CD14-positive monocyte (primary cell): Measurements from ENCODE around the gene PTPRN2. TPM values are rescaled to one million over a fixed set of nuclear protein-coding genes. Genes with fewer than 3 reads are reported as not detected.

Source experiments
- DNase-seq, 3 donors: peaks; one replicate each; pipeline ENCODE4 v3.0.0-alpha.2; 2011 to 2022
- H2AFZ ChIP-seq: 2 replicates; pipeline ENCODE4 v1.6.0; 2012; ENCODE audit warnings: mild to moderate bottlenecking, low read depth, low read length, inconsistent platforms; ENCODE audit not compliant: insufficient read depth, poor library complexity, severe bottlenecking
- H3K27ac ChIP-seq, 2 donors: 1 replicate in 1 of 2; 2 replicates in 1 of 2; pipeline ENCODE4 v1.5.1; 2012 to 2013; ENCODE audit warnings: low read length in 2 of 2, control low read depth in 1 of 2, inconsistent platforms in 1 of 2, low read depth in 1 of 2, mild to moderate bottlenecking in 1 of 2
- H3K27me3 ChIP-seq, 2 donors: one replicate each; pipeline versions ENCODE4 v1.6.0 to v1.6.1; 2011 to 2013; ENCODE audit warnings: low read length in 2 of 2; ENCODE audit not compliant: control insufficient read depth in 2 of 2, insufficient read depth in 2 of 2
- H3K36me3 ChIP-seq, 2 donors: replicated peaks in 1 of 2; 1 replicate in 1 of 2; 2 replicates in 1 of 2; pipeline versions ENCODE4 v1.5.1 to v1.6.1; 2012 to 2013; ENCODE audit warnings: low read length in 2 of 2, control low read depth in 1 of 2, inconsistent platforms in 1 of 2, mild to moderate bottlenecking in 1 of 2; ENCODE audit not compliant: insufficient read depth in 2 of 2, control insufficient read depth in 1 of 2
- H3K4me1 ChIP-seq, 2 donors: 1 replicate in 1 of 2; 2 replicates in 1 of 2; pipeline versions ENCODE4 v1.5.1 to v1.6.1; 2012 to 2013; ENCODE audit warnings: low read length in 2 of 2, control low read depth in 1 of 2, inconsistent platforms in 1 of 2, mild to moderate bottlenecking in 1 of 2, moderate library complexity in 1 of 2; ENCODE audit not compliant: insufficient read depth in 2 of 2, control insufficient read depth in 1 of 2
- H3K4me2 ChIP-seq: replicated peaks from 2 replicates; pipeline ENCODE3; 2012; ENCODE audit warnings: low read length, moderate library complexity, mild to moderate bottlenecking; ENCODE audit not compliant: poor library complexity, severe bottlenecking; ENCODE audit errors: extremely low read depth
- H3K4me3 ChIP-seq, 3 experiments: fragments of 200-600 bp in 1 of 3; sonication (generic) in 1 of 3; replicated peaks in 1 of 3; 1 replicate in 2 of 3; 2 replicates in 1 of 3; pipeline ENCODE4 v1.5.1; 2011 to 2013; ENCODE audit warnings: low read length in 3 of 3, mild to moderate bottlenecking in 3 of 3, control low read depth in 2 of 3, low read depth in 2 of 3, inconsistent platforms in 1 of 3, moderate library complexity in 1 of 3
- H3K79me2 ChIP-seq: 2 replicates; pipeline ENCODE4 v1.6.0; 2012; ENCODE audit warnings: mild to moderate bottlenecking, control low read depth, inconsistent platforms, low read length, moderate library complexity; ENCODE audit not compliant: insufficient read depth
- H3K9ac ChIP-seq: 2 replicates; pipeline ENCODE4 v1.6.0; 2017; ENCODE audit warnings: low read length, mild to moderate bottlenecking; ENCODE audit not compliant: insufficient read depth, poor library complexity, severe bottlenecking
- H3K9me3 ChIP-seq, 2 donors: replicated peaks in 1 of 2; 1 replicate in 1 of 2; 2 replicates in 1 of 2; pipeline versions ENCODE4 v1.5.1 to v1.6.1; 2012 to 2013; ENCODE audit warnings: low read length in 2 of 2, control low read depth in 1 of 2; ENCODE audit not compliant: control insufficient read depth in 1 of 2, insufficient read depth in 1 of 2
- H4K20me1 ChIP-seq: 2 replicates; pipeline ENCODE4 v1.6.0; 2012; ENCODE audit warnings: mild to moderate bottlenecking, low read length, control low read depth, moderate library complexity; ENCODE audit not compliant: insufficient read depth
- H3K27ac Mint-ChIP-seq, 7 donors: one replicate each; pipeline ENCODE4 v1.8.0; 2020; ENCODE audit warnings: mild to moderate bottlenecking in 7 of 7, mixed read lengths in 7 of 7, moderate library complexity in 6 of 7, inconsistent platforms in 2 of 7
- H3K27me3 Mint-ChIP-seq, 3 donors: one replicate each; pipeline ENCODE4 v1.8.0; 2021 to 2022; ENCODE audit warnings: low read depth in 3 of 3, mild to moderate bottlenecking in 3 of 3, mixed read lengths in 3 of 3, moderate library complexity in 3 of 3, inconsistent platforms in 1 of 3
- H3K36me3 Mint-ChIP-seq, 2 donors: one replicate each; pipeline ENCODE4 v1.8.0; 2020; ENCODE audit warnings: mixed read lengths in 2 of 2, inconsistent platforms in 1 of 2, mild to moderate bottlenecking in 1 of 2
- H3K4me1 Mint-ChIP-seq: one replicate; pipeline ENCODE4 v1.8.0; 2020; ENCODE audit warnings: mild to moderate bottlenecking, mixed read lengths
- H3K4me3 Mint-ChIP-seq, 2 donors: one replicate each; pipeline ENCODE4 v1.8.0; 2020; ENCODE audit warnings: mild to moderate bottlenecking in 2 of 2, mixed read lengths in 2 of 2, moderate library complexity in 1 of 2
- H3K9me3 Mint-ChIP-seq, 7 donors: one replicate each; pipeline ENCODE4 v1.8.0; 2020 to 2022; ENCODE audit warnings: mixed read lengths in 7 of 7, mild to moderate bottlenecking in 6 of 7, moderate library complexity in 6 of 7, inconsistent platforms in 2 of 7
- CTCF ChIP-seq: fragments of 200-600 bp; IDR thresholded peaks from one replicate; pipeline ENCODE4 v1.8.0; 2022; ENCODE audit warnings: antibody characterized with exemption, mild to moderate bottlenecking
- WGBS: methylation state at CpG from one replicate; pipeline ENCODE4 v1.1.5; 2013; ENCODE audit warnings: missing lambda C conversion rate; ENCODE audit not compliant: insufficient coverage; 5-methylcytosine and 5-hydroxymethylcytosine counted together
- intact Hi-C, 2 donors: fragments of 100-400 bp; cut with micrococcal nuclease; formaldehyde crosslinking; loops; one replicate each; pipeline versions ENCODE4 v1.15.0 to v1.15.1; 2023
- polyA plus RNA-seq, 3 donors: library from polyadenylated mRNA; depleted of rRNA in 1 of 3; unstranded in 2 of 3; stranded (reverse) in 1 of 3; fragments of 300-500 nt in 2 of 3; fragments of >200 nt in 1 of 3; fragmentation: Illumina TruSeq in 2 of 3; gene quantifications; 1 replicate in 2 of 3; 2 replicates in 1 of 3; pipeline ENCODE4 v1.2.3, GENCODE V29; 2012 to 2021

The PTPRN2 gene
- polyA plus RNA-seq, 3 donors = 0.25 to 1.4 (median 0.97) TPM

DNA sequence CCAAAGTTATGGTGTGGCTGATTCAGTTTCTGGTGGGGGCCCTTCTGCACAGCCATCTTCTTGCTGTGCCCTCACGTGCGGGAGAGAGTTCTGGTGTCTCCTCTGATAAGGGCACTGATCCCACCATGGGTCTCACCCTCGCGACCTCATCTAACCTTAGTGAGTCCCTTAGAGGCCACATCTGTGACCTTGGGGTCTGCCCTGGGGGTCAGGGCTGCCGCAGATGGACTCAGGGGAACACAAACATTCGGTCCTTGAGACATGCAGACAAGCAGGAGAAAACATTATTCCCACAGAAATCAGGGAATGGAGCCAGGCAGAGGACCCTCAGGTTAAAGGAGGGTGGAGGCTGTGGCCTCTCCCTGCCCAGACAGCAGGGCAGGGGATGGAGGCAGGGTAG, 1072.9 kb downstream of the PTPRN2 start:
- WGBS = 93% methylated on average over 4 of the region's 6 CpGs

GRCh38 chr7:157514306-157514705, 1073.3 kb downstream of the PTPRN2 start:
- H3K79me2 ChIP-seq = no peaks in the 10 kb centered on the region
- H3K9ac ChIP-seq = no peak overlapping the region
- peaks cover 0 to 3% of the 10 kb centered on the region in 2 donors for H3K27me3 ChIP-seq
- WGBS = 92% methylated on average over 10 of the region's 11 CpGs
- no peak overlapping the region for H2AFZ ChIP-seq
- no peak for DNase-seq
- H3K36me3 Mint-ChIP-seq = no peaks in the 10 kb centered on the region
- H3K4me3 Mint-ChIP-seq = no peak overlapping the region
- H3K36me3 ChIP-seq = no peaks in the 10 kb centered on the region
- no peak overlapping the region for H3K4me3 ChIP-seq
- peaks cover 0 to 5% (median 2%) of the 10 kb centered on the region in 7 donors for H3K9me3 Mint-ChIP-seq
- TF ChIP-seq CTCF = no peak
- no peak overlapping the region for H3K27ac Mint-ChIP-seq
- H3K9me3 ChIP-seq = no peaks in the 10 kb centered on the region
- H4K20me1 ChIP-seq = no peaks in the 10 kb centered on the region
- H3K4me1 ChIP-seq = no peaks in the 10 kb centered on the region
- no peak overlapping the region for H3K27ac ChIP-seq
- H3K4me2 ChIP-seq = no peak overlapping the region
- H3K4me1 Mint-ChIP-seq = no peaks in the 10 kb centered on the region
- peaks cover 12 to 16% (median 14%) of the 10 kb centered on the region in 3 donors for H3K27me3 Mint-ChIP-seq
- intact Hi-C loops = no loop called here

More for the DNA sequence above, 1072.9 kb downstream of the PTPRN2 start:
- no peaks in the 10 kb centered on the region for H3K27me3 ChIP-seq
- DNase-seq = no peak
- H3K9ac ChIP-seq = no peak overlapping the region
- no peak overlapping the region for H3K27ac Mint-ChIP-seq
- intact Hi-C loops = no loop called here
- no peak overlapping the region for H2AFZ ChIP-seq
- H3K36me3 Mint-ChIP-seq = no peaks in the 10 kb centered on the region
- no peaks in the 10 kb centered on the region for H3K4me1 Mint-ChIP-seq
- no peak overlapping the region for H3K4me2 ChIP-seq
- H3K36me3 ChIP-seq = no peaks in the 10 kb centered on the region
- no peaks in the 10 kb centered on the region for H4K20me1 ChIP-seq
- no peak overlapping the region for H3K4me3 ChIP-seq
- H3K27ac ChIP-seq = no peak overlapping the region
- peaks cover 0 to 5% (median 2%) of the 10 kb centered on the region in 7 donors for H3K9me3 Mint-ChIP-seq
- peaks cover 9 to 13% (median 13%) of the 10 kb centered on the region in 3 donors for H3K27me3 Mint-ChIP-seq
- H3K4me1 ChIP-seq = no peaks in the 10 kb centered on the region
- TF ChIP-seq CTCF = no peak
- no peaks in the 10 kb centered on the region for H3K79me2 ChIP-seq
- no peaks in the 10 kb centered on the region for H3K9me3 ChIP-seq
- no peak overlapping the region for H3K4me3 Mint-ChIP-seq
